IPS-NIHi7 (cell line): Measurements from ENCODE around the gene TRPM3.

Source experiments
- DNase-seq: peaks from one replicate; pipeline ENCODE4 v3.0.0; 2012; ENCODE audit warnings: mixed read lengths; ENCODE audit errors: extremely low spot score

Gene TRPM3

DNA sequence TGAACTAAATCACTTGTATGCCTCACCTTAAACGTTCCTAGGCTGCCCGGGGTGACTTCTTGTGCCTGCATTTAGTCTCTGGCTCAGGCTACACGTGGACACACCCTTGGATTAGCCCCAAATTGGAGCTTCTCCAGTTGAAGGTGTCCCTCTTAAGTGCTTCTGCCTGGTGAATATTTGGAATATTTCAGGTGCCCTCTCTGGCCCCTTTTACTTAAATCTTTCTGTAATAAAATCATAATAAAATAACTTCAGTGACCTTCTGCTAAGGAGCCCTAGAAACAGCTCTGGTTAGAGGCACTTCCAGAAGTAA, 632.7 kb downstream of the TRPM3 start:
- DNase-seq, result no peak

DNA sequence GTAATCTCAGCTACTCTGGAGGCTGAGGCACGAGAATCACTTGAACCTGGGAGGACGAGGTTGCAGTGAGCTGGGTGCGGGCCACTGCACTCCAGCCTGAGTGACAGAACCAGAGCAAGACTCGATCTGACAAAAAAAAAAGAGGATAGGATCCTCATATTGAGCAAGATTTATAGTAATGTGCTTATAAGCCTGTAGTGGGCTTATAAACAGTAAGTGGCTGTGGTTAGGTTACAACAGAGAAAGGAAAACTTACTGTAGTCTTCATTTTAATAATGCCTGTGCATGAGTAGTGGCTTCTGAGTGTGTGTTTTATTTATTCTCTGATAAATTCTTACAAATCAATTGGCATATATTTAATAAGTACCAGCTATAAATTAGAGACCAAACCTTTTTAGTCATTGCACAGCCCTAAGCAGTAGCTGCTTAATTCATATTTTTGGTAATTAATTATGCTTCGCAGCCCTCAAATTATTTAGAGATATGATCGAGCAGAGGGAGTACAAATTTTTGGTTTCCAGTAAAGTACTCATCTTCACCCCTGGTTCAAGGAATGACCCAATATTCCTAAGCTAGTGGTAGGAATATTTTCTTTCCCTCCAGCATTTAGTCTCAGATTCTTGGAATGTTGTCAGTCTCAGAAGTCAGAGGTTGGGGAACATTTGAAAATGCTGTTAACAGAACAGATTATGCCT, 633.2 kb downstream of the TRPM3 start:
- no peak for DNase-seq

GRCh38 chr9:70486127-70486526, 635.3 kb downstream of the TRPM3 start:
- no peak for DNase-seq

GRCh38 chr9:70485273-70485858, 636.1 kb downstream of the TRPM3 start:
- DNase-seq, result no peak

DNA sequence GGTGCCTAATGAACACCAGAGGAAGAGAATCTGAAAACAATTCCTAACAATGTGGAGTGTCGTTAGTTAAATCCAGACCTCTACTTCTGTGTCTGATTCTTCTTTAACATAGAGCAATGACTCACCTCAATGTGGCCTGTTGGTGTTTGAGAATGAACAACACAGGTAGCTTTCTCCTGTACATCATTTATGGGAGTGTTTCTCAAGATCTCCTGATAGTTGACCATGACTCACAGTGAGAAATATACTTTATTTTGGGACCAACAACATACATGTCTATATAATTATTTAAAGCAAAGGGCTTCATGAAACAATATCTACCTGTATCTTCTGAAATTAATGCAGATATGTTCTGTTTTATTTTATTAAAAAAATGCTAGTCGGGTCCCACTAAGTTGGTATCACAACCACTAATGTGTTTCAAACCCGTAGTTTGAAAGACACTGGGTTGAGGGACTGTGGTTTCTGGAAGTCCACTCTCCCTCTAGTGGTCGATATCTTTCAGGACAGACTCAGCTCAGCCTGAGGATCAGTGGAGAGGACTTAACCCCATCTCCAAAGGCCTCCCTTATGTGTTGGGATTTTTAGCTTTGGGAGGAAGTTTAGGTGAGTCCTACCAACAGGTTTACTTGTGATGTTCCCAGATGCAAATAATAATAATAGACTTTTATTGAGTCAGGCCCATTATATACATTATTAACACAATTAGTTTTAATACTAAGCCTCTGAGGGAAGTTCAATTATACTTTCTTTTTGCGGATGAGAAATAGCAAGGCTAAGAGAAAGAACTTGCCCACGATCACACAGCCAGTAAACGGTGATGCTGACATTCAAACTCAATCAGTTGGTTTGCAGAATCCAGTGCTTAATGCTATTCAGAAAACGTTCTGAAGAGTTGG, 636.9 kb downstream of the TRPM3 start:
- peak; percentile 86 for DNase-seq

GRCh38 chr9:70481471-70481870, 640.0 kb downstream of the TRPM3 start:
- no peak for DNase-seq

DNA sequence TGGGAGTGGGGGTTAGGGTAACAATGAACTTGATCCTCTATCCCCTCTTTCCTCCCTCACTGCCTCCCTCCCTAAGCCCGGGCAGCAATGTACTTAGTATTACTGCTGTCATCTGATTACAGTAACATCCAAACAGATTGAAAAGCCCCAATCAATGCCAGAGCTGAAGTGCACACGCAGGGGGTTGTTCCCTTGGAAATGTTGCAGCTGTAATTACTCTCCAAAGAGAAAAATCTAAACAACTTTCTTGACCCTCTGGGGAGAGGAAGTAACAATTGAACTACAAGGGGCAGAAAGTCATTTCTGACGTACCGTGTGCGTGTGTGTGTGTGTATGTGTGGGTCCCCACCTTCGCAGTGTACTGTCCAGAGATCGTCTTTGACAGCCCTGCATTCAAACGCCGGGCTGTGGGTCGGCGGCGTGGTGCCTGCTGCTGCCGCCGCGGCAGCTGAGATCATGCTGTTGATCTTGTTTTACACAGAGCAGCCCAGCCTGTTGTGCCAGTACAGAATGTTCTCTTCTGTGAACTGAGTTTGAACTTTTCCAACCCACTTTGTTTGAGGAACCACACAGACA, 640.9 kb downstream of the TRPM3 start:
- DNase-seq, result no peak

- DNase-seq, result peak; percentile 38
Observed at GRCh38 chr9:70479880-70480291, 641.5 kb downstream of the TRPM3 start.
